ENCODE measurements around the gene KCND3. TPM values are rescaled to one million over a fixed set of nuclear protein-coding genes. Genes with fewer than 3 reads are reported as not detected.

The KCND3 gene
- total RNA-seq, result 1 to 10 TPM; 2.7 to 6.4 (median 5.4) TPM

DNA sequence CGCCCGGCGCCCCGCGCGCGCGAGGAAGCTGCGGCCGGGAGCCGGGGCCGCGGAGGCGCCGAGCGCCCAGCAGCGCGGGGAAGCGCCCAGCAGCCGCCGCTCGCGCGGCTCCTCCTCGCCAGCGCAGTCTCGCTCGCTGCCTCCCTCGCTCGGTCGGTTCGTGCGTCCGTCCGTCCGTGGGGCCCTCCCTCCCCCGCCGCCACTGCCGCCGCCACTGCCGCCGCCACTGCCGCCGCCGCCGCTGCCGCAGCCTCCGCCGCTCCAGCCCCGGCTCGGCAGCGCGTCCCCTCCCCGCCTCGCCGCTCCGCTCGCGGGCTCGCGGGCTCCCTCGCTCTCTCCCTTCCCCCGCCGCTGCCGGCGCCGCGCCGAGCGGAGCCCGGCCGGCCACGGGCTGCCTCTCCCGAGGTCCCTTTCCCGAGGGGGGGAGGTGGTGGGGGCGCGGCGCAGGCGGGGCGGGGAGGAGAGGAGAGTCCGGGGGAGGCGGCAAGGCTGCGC is at the start of gene KCND3:
Gene KCND3 (minus strand): TSS at position 138 of the 495 bp plus-strand sequence.
- no peak for TF ChIP-seq POLR2AphosphoS5 (IDR thresholded peaks at IDR 0.05)
- TF ChIP-seq EP300 (IDR thresholded peaks at IDR 0.05), result no peak
- TF ChIP-seq, protein P1, sequence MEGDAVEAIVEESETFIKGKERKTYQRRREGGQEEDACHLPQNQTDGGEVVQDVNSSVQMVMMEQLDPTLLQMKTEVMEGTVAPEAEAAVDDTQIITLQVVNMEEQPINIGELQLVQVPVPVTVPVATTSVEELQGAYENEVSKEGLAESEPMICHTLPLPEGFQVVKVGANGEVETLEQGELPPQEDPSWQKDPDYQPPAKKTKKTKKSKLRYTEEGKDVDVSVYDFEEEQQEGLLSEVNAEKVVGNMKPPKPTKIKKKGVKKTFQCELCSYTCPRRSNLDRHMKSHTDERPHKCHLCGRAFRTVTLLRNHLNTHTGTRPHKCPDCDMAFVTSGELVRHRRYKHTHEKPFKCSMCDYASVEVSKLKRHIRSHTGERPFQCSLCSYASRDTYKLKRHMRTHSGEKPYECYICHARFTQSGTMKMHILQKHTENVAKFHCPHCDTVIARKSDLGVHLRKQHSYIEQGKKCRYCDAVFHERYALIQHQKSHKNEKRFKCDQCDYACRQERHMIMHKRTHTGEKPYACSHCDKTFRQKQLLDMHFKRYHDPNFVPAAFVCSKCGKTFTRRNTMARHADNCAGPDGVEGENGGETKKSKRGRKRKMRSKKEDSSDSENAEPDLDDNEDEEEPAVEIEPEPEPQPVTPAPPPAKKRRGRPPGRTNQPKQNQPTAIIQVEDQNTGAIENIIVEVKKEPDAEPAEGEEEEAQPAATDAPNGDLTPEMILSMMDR (IDR thresholded peaks at IDR 0.05), result no peak
- DNase-seq, result peak in 1 of 2 donors; percentile 90
- Histone ChIP-seq H3K27ac (peak within 1 kb of the TSS; percentile 28 to 74 (median 64)), H3K4me1 (peaks cover 24 to 43% (median 33%) of the 10 kb centered on the region in 4 donors), H3K27me3 (peaks cover 0 to 4% (median 0%) of the 10 kb centered on the region in 4 donors), H3K4me3 (peak within 1 kb of the TSS; percentile 55 to 69 (median 64)), H3K36me3 (no peaks in the 10 kb centered on the region), H3K9me3 (no peaks in the 10 kb centered on the region)
- WGBS, 2 donors, result 0 to 5% methylated on average over 4 to 31 of the region's 83 CpGs
- peak in 1 of 2 donors; percentile 57 for ATAC-seq (ENCODE audit: low FRiP score in 2 of 2)

DNA sequence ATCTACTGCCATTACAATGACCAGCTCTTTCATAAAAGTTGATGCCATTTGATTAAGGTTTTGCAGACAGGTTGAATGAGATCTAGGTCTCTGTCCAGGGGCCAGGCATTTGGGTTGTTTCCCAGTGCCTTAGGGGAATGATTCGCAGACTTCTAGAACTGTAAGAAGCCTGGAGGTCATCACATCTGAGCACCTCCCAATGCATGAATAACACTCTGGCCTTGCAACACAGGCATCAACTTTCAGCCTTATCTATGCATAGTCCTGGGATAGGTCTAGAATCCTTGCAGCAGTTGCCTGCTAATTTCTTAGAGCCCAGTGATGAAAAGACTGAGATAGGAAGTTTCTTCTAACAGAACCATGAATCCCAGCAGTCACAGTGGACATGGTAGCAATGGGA is 44.8 kb upstream of the KCND3 start:
- Histone ChIP-seq H3K27me3 (no peaks in the 10 kb centered on the region), H3K9me3 (no peaks in the 10 kb centered on the region), H3K4me1 (no peaks in the 10 kb centered on the region), H3K27ac (no peak overlapping the region), H3K4me3 (no peak overlapping the region), H3K36me3 (no peaks in the 10 kb centered on the region)
- DNase-seq, result no peak
- WGBS, 2 donors, result 87% methylated on average over 1 of the region's 1 CpG; no CpG with 5 or more reads in 1 of the 2 donors
- TF ChIP-seq POLR2AphosphoS5 (IDR thresholded peaks at IDR 0.05) (no peak), POLR2A (IDR thresholded peaks at IDR 0.05) (no peak)
- no peak for ATAC-seq (ENCODE audit: low FRiP score in 2 of 2)

DNA sequence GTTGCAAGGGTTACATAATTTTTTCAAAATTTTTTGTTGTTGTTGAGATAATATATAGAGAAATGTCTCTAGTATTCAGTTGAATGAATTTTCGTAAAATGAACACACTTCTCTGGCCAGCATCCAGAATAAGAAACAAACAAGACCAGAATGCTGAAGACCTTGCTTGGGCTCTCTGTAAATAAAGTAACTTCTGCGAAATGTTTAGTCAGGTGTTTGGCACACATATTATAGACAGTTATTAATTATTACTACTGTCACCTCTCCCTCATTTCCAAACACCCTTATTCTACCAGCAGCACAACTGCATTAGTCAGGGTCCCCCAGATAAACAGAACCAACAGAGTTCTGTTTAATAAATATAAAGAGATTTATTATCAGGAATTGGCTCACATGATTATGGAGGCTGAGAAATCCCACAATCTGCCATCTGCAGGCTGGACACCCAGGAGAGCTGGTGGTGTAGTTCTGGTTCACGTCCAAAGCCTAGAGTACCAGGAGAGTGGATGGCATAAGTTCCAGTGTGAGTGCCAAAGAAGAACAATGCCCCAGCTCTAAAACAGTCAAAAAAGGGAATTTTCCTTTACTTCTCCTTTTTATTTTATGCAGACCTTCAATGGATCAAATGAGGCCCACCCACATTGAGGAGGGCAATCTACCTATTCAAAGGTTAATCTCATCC is 44.1 kb upstream of the KCND3 start:
- Histone ChIP-seq H3K4me3 (no peak overlapping the region), H3K36me3 (no peaks in the 10 kb centered on the region), H3K4me1 (no peaks in the 10 kb centered on the region), H3K9me3 (no peaks in the 10 kb centered on the region), H3K27ac (no peak overlapping the region), H3K27me3 (no peaks in the 10 kb centered on the region)
- WGBS, 2 donors, result 62 to 71% methylated on average over 3 of the region's 3 CpGs
- DNase-seq (no peak), ATAC-seq (ENCODE audit: low FRiP score in 2 of 2) (no peak)
- TF ChIP-seq POLR2AphosphoS5 (IDR thresholded peaks at IDR 0.05) (no peak), POLR2A (IDR thresholded peaks at IDR 0.05) (no peak), EP300 (IDR thresholded peaks at IDR 0.05) (no peak)

DNA sequence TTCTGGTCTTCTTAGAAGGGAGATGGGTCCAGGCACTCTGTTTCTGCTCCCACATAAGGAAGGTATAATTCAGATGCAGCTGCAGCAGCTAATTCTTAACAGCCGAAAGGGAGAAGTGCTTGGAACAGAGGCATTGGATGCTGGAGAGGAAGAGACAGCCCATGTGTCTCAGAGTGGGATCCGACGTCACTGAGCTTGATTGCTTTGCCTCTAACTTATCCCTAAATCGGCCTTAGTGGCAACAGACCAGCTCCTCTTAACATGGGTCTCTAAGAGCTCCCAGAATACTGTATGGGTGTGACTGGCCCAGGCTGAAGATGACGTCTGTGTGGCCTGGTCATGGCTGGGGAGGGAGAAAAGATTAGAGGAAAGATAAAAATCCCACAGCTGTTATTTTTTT is 40.7 kb upstream of the KCND3 start:
- TF ChIP-seq, protein P1 (IDR thresholded peaks at IDR 0.05), result no peak

DNA sequence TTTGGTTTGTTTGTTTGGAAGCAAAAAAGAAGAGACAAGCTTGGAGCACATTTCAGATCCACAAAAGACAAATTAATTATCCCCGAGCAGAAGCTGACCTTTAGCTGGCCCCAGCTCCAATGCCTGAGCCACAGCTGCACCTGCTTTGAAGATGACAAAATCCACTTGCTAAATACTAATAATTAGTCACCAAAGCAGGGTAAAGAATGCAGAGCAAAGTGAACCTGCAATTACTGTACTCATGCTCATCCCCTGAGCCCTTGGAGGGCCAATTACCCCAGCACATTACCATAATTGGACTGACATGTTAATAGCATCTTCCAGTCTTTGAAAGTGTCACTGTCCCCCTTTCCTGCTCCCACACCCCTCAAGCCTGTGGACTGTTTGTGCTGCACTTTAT is 38.2 kb upstream of the KCND3 start:
- 53 to 69% methylated on average over 1 of the region's 1 CpG for WGBS, 2 donors
- H3K9me3 ChIP-seq, result no peaks in the 10 kb centered on the region
- no peak overlapping the region for H3K4me3 ChIP-seq
- H3K27me3 ChIP-seq, result no peaks in the 10 kb centered on the region
- ATAC-seq (ENCODE audit: low FRiP score in 2 of 2) (no peak), DNase-seq (no peak)
- no peaks in the 10 kb centered on the region for H3K4me1 ChIP-seq
- no peak overlapping the region for H3K27ac ChIP-seq
- no peaks in the 10 kb centered on the region for H3K36me3 ChIP-seq
- TF ChIP-seq POLR2A (IDR thresholded peaks at IDR 0.05), result no peak
- TF ChIP-seq, protein P1 (IDR thresholded peaks at IDR 0.05), result no peak
- TF ChIP-seq EP300 (IDR thresholded peaks at IDR 0.05), result no peak
- TF ChIP-seq POLR2AphosphoS5 (IDR thresholded peaks at IDR 0.05), result no peak

More for the DNA sequence above, 40.7 kb upstream of the KCND3 start:
- ATAC-seq (ENCODE audit: low FRiP score in 2 of 2) (no peak), DNase-seq (no peak)
- H3K27ac ChIP-seq, result no peak overlapping the region
- H3K27me3 ChIP-seq, result no peaks in the 10 kb centered on the region
- H3K36me3 ChIP-seq, result no peaks in the 10 kb centered on the region
- H3K4me1 ChIP-seq, result no peaks in the 10 kb centered on the region
- H3K9me3 ChIP-seq, result no peaks in the 10 kb centered on the region
- WGBS, 2 donors, result 73 to 83% methylated on average over 5 of the region's 5 CpGs
- no peak overlapping the region for H3K4me3 ChIP-seq

- Histone ChIP-seq H3K4me3 (no peak overlapping the region), H3K27me3 (no peaks in the 10 kb centered on the region), H3K36me3 (no peaks in the 10 kb centered on the region), H3K27ac (no peak overlapping the region), H3K9me3 (no peaks in the 10 kb centered on the region), H3K4me1 (no peaks in the 10 kb centered on the region)
- DNase-seq, result no peak
- ATAC-seq (ENCODE audit: low FRiP score in 2 of 2), result no peak
- TF ChIP-seq EP300 (IDR thresholded peaks at IDR 0.05), result no peak
- no peak for TF ChIP-seq POLR2A (IDR thresholded peaks at IDR 0.05)
- TF ChIP-seq, protein P1 (IDR thresholded peaks at IDR 0.05), result no peak
- TF ChIP-seq POLR2AphosphoS5 (IDR thresholded peaks at IDR 0.05), result no peak
- 40 to 43% methylated on average over 1 of the region's 1 CpG for WGBS, 2 donors
Measured at GRCh38 chr1:112026501-112026900, 37.0 kb upstream of the KCND3 start.

All from upper lobe of left lung (tissue), 6 donors.